ENCODE data around the gene BSDC1.

Gene BSDC1

DNA sequence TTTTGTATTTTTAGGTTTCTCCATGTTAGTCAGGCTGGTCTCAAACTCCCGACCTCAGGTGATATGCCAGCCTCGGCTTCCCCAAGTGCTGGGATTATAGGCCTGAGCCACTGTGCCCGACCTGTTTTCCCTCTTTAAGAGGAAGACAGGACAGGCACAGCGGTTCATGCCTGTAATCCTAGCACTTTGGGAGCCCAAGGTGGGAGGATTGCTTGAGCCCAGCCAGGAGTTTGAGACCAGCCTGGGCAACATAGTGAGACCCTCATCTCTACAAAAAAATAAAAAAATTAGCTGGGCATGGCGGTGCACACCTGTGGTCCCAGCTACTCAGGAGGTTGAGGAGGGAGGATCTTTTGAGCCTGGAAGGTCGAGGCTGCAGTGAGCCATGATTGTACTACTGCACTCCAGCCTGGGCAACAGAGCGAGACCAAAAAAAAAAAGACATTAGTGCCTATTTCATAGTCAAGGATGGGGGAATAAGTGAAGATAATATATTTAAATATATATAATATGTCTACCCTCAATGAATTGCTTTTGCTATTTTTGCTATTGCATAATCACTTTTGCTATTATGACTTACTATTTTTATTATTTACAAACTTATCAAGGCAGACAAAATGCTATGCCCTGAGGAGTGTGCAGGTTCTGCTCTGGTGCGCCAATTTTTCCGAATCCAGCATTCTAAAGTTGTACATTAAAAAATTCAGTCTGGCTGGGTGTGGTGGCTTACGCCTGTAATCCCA lies 75.9 kb downstream of the BSDC1 start:
- H3K4me3 Mint-ChIP-seq = no peak overlapping the region
- peaks cover 26% of the 10 kb centered on the region for H3K36me3 Mint-ChIP-seq (ENCODE audit: insufficient read depth)
- H3K9me3 Mint-ChIP-seq = no peaks in the 10 kb centered on the region
- DNase-seq (no peak), ATAC-seq (replicated peaks) (no peak)
- H3K27me3 Mint-ChIP-seq = no peaks in the 10 kb centered on the region
- H3K4me1 Mint-ChIP-seq (ENCODE audit: low read depth in 2 of 2) = peaks cover 26 to 37% of the 10 kb centered on the region in 2 donors
- H3K27ac Mint-ChIP-seq = no peak overlapping the region

DNA sequence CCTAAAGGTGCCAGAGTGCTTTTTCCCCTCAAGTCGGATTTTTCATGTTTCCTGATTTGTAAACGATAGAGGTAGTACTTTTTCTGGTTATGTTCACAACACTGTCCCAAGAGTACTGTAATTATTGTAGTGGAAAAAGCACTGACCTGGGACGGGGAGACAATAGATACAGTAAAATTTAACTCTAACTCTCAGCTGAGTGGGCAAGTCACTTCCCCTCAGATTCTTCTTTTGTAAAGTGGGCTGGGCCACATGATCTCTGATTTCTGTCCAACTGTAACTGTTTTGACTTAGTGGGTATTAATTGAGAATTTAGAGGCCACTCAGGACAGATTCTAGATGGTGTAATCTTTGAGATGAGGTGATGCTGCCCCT lies 77.4 kb downstream of the BSDC1 start:
- Mint-ChIP-seq H3K27me3 (no peaks in the 10 kb centered on the region), H3K4me3 (no peak overlapping the region), H3K27ac (peak overlapping the region; percentile 74 to 78), H3K36me3 (ENCODE audit: insufficient read depth) (peaks cover 23% of the 10 kb centered on the region), H3K9me3 (no peaks in the 10 kb centered on the region), H3K4me1 (ENCODE audit: low read depth in 2 of 2) (peaks cover 19 to 32% of the 10 kb centered on the region in 2 donors)
- ATAC-seq (replicated peaks) (no peak), DNase-seq (no peak)

Data from effector memory CD8-positive, alpha-beta T cell (primary cell).